HepG2 (cell line): ENCODE data around the gene FKBP9. TPM values are rescaled to one million over a fixed set of nuclear protein-coding genes. Genes with fewer than 3 reads are reported as not detected.
A peak's percentile ranks its signal among the peaks of the same experiment; 100 is the strongest.

ENCODE experiments used
- ATAC-seq: fragments of 200-7000 bp; cut with Tn5 transposase; 3 replicates; pipeline ENCODE4 v1.9.1; 2020; ENCODE audit warnings: mild to moderate bottlenecking, moderate library complexity
- BruUV-seq: library from RNA; stranded (reverse); fragments of 400-500 nt; replicated peaks from 2 replicates; lab custom pipeline; 2021; lab: Mats Ljungman, UMichigan
- CTCF ChIA-PET: fragments of 300-600 bp; formaldehyde crosslinking; extraction: SDS; loops from one replicate; lab custom pipeline; 2021; ENCODE audit warnings: low total read pairs, inconsistent platforms, low intra/inter-chr PET ratio; lab: Yijun Ruan, JAX
- POLR2A ChIA-PET: fragments of 350-600 bp; sonication (Branson Sonifier 250); formaldehyde crosslinking; loops from one replicate; lab custom pipeline; 2020; ENCODE audit warnings: antibody characterized with exemption, inconsistent platforms; lab: Yijun Ruan, JAX
- DNase-seq: peaks from one replicate; pipeline ENCODE4 v3.0.0-alpha.2; 2015; ENCODE audit warnings: low spot score
- FAIRE-seq: peaks from 3 replicates; lab custom pipeline; 2011; peaks lifted over from hg19 to GRCh38; lab: Jason Lieb, UNC
- H2AFZ ChIP-seq: one replicate; pipeline ENCODE4 v1.6.1; 2011; ENCODE audit warnings: low read length, inconsistent platforms
- H3K27ac ChIP-seq: fragments of 300-600 bp; 3 replicates; pipeline ENCODE4 v1.8.0; 2011; ENCODE audit warnings: mixed run types, mild to moderate bottlenecking, mixed read lengths, low read length, inconsistent platforms; ENCODE audit not compliant: insufficient read depth; ENCODE audit errors: extremely low read length
- H3K27me3 ChIP-seq, 2 experiments: fragments of 200-600 bp in 1 of 2; 2 replicates in 1 of 2; 3 replicates in 1 of 2; pipeline versions ENCODE4 v1.6.0 to v1.8.0; 2011; ENCODE audit warnings: low read length in 2 of 2, mild to moderate bottlenecking in 2 of 2, moderate library complexity in 2 of 2, inconsistent platforms in 1 of 2; ENCODE audit not compliant: insufficient read depth in 2 of 2, control insufficient read depth in 1 of 2
- H3K36me3 ChIP-seq, 2 experiments: fragments of 200-600 bp in 1 of 2; replicated peaks in 1 of 2; 2 replicates in 1 of 2; 3 replicates in 1 of 2; pipeline versions ENCODE4 v1.5.1 to v1.8.0; 2011; ENCODE audit warnings: low read length in 2 of 2, inconsistent platforms in 1 of 2; ENCODE audit not compliant: insufficient read depth in 2 of 2, control insufficient read depth in 1 of 2
- H3K4me1 ChIP-seq: 2 replicates; pipeline ENCODE4 v1.5.1; 2012; ENCODE audit warnings: low read length, inconsistent platforms; ENCODE audit not compliant: insufficient read depth
- H3K4me2 ChIP-seq: 2 replicates; pipeline ENCODE4 v1.6.0; 2011; ENCODE audit warnings: low read depth, low read length, inconsistent platforms
- H3K4me3 ChIP-seq, 3 experiments: fragments of 200-600 bp in 1 of 3; sonication (generic), shearing (Covaris generic) in 1 of 3; replicated peaks in 1 of 3; 2 replicates each; pipeline ENCODE4 v1.5.1; 2011 to 2016; ENCODE audit warnings: low read length in 3 of 3, inconsistent platforms in 2 of 3, low read depth in 2 of 3, mild to moderate bottlenecking in 2 of 3, control low read depth in 1 of 3, mixed read lengths in 1 of 3; ENCODE audit not compliant: insufficient read depth in 1 of 3
- H3K79me2 ChIP-seq: one replicate; pipeline ENCODE4 v1.6.1; 2011; ENCODE audit warnings: low read length, inconsistent platforms; ENCODE audit not compliant: insufficient read depth
- H3K9ac ChIP-seq: 2 replicates; pipeline ENCODE4 v1.6.0; 2011; ENCODE audit warnings: mild to moderate bottlenecking, low read depth, low read length, inconsistent platforms; ENCODE audit not compliant: insufficient read depth
- H3K9me3 ChIP-seq: 2 replicates; pipeline ENCODE4 v1.5.1; 2012; ENCODE audit warnings: mild to moderate bottlenecking, low read length
- H4K20me1 ChIP-seq: 2 replicates; pipeline ENCODE4 v1.6.0; 2011; ENCODE audit warnings: inconsistent platforms, mild to moderate bottlenecking, low read length, moderate library complexity; ENCODE audit not compliant: insufficient read depth
- BHLHE40 ChIP-seq: IDR thresholded peaks from 2 replicates; pipeline ENCODE4 v1.6.1; 2011; ENCODE audit warnings: low read length, improper control_type of control experiment
- ELF4 ChIP-seq: sonication (generic); formaldehyde crosslinking; IDR thresholded peaks from 2 replicates; pipeline ENCODE4 v1.5.0; 2020; ENCODE audit warnings: missing genetic modification reagents, mild to moderate bottlenecking, moderate library complexity, borderline replicate concordance
- ERF ChIP-seq: IDR thresholded peaks from 2 replicates; pipeline ENCODE4 v1.6.1; 2018; ENCODE audit warnings: missing biosample characterization, missing genetic modification reagents
- FOXO4 ChIP-seq: sonication (generic); formaldehyde crosslinking; conservative IDR thresholded peaks from 2 replicates; pipeline ENCODE4 v1.8.1; 2023; ENCODE audit warnings: missing genetic modification reagents
- HOMEZ ChIP-seq: IDR thresholded peaks from 2 replicates; pipeline ENCODE4 v1.6.1; 2016; ENCODE audit warnings: low read depth
- NFE2L2 ChIP-seq: fragments of 150-350 bp; IDR thresholded peaks from 2 replicates; pipeline ENCODE4 v1.6.1; 2014; ENCODE audit warnings: low read length
- PAX8 ChIP-seq: sonication (generic); formaldehyde crosslinking; IDR thresholded peaks from 2 replicates; pipeline ENCODE4 v1.8.0; 2022; ENCODE audit warnings: mild to moderate bottlenecking, missing genetic modification reagents, borderline replicate concordance
- ZFP41 ChIP-seq: sonication (generic); formaldehyde crosslinking; IDR thresholded peaks from 2 replicates; pipeline ENCODE4 v1.4.0; 2020; ENCODE audit warnings: mild to moderate bottlenecking, missing genetic modification reagents, borderline replicate concordance
- ZNF12 ChIP-seq: sonication (generic); formaldehyde crosslinking; IDR thresholded peaks from 2 replicates; pipeline ENCODE4 v1.5.0; 2020; ENCODE audit warnings: missing genetic modification reagents
- ZNF558 ChIP-seq: sonication (generic); formaldehyde crosslinking; IDR thresholded peaks from 2 replicates; pipeline ENCODE4 v1.9.0; 2022; ENCODE audit warnings: mild to moderate bottlenecking, missing genetic modification reagents, borderline replicate concordance
- ZNF672 ChIP-seq: sonication (generic); formaldehyde crosslinking; IDR thresholded peaks from 2 replicates; pipeline ENCODE4 v1.8.1; 2022; ENCODE audit warnings: missing genetic modification reagents
- ZXDC ChIP-seq: sonication (generic); formaldehyde crosslinking; IDR thresholded peaks from 2 replicates; pipeline ENCODE4 v1.5.0; 2020; ENCODE audit warnings: mild to moderate bottlenecking, missing genetic modification reagents
- WGBS: methylation state at CpG from one replicate; pipeline ENCODE4 v1.1.6; 2017; ENCODE audit warnings: low lambda C conversion rate; 5-methylcytosine and 5-hydroxymethylcytosine counted together
- in situ Hi-C: cut with HindIII; loops from 2 replicates; pipeline ENCODE4 v1.10.0; 2017; ENCODE audit warnings: low pct_unique_long_range_greater_than_20kb; ENCODE audit not compliant: extremely low pct_ligation_motif_present
- intact Hi-C: fragments of 100-400 bp; cut with micrococcal nuclease; formaldehyde crosslinking; loops from one replicate; pipeline ENCODE4 v1.10.0; 2022; ENCODE audit not compliant: unreplicated experiment
- polyA plus RNA-seq, 8 experiments: library from polyadenylated mRNA; depleted of rRNA in 3 of 8; stranded (reverse) in 7 of 8; unstranded in 1 of 8; fragments of >200 nt; fragmentation: Illumina TruSeq in 4 of 8; extraction: Trizol in 4 of 8; gene quantifications; 2 replicates each; pipeline versions ENCODE4 v1.2.1 to v1.2.3, GENCODE V29; 2011 to 2016; ENCODE audit warnings: low read depth in 4 of 8, missing spikeins in 1 of 8, mixed read lengths in 1 of 8; ENCODE audit not compliant: insufficient read depth in 1 of 8
- total RNA-seq, 5 experiments: library from RNA; depleted of rRNA; stranded (reverse); fragments of >200 nt; fragmentation: Illumina TruSeq; extraction: Trizol; gene quantifications; 2 replicates each; pipeline ENCODE4 v1.2.3, GENCODE V29; 2016; ENCODE audit warnings: low read depth in 1 of 5

Gene FKBP9
- total and polyA plus RNA-seq, 2 of the 13 experiments (the other 11 are each of a cell fraction or from before 2014, with no cell fraction given): 34.0 to 41.5 TPM

GRCh38 chr7:33039257-33039902 is 82.1 kb downstream of the FKBP9 start:
- WGBS: 77% methylated on average over 5 of the region's 5 CpGs
- ChIA-PET POLR2A (no interaction called here), CTCF (no interaction called here)
- TF ChIP-seq ELF4: no peak
- intact Hi-C loops (no loop called here), in situ Hi-C loops (no loop called here)
- FAIRE-seq (no peak), DNase-seq (no peak), ATAC-seq (no peak)
- Histone ChIP-seq H4K20me1 (no peaks in the 10 kb centered on the region), H3K4me1 (peaks cover 73% of the 10 kb centered on the region), H3K4me3 (peak overlapping the region in 2 of 3 experiments; percentile 32; a peak in 2 of 6 replicates), H2AFZ (no peak overlapping the region), H3K79me2 (peaks cover 94% of the 10 kb centered on the region), H3K9ac (0 out of 2 replicates have a peak overlapping the region, but pooled peaks have one; percentile 16), H3K27ac (no peak overlapping the region), H3K9me3 (no peaks in the 10 kb centered on the region), H3K36me3 (peaks cover 0 to 3% of the 10 kb centered on the region in 2 experiments; a peak in 1 of 5 replicates), H3K4me2 (peak overlapping the region; percentile 57), H3K27me3 (no peaks in the 10 kb centered on the region)
- BruUV-seq: no TSS peak

GRCh38 chr7:33039903-33040292 is 82.7 kb downstream of the FKBP9 start:
- 88% methylated on average over 1 of the region's 1 CpG for WGBS
- Histone ChIP-seq H3K27me3 (no peaks in the 10 kb centered on the region), H4K20me1 (no peaks in the 10 kb centered on the region), H3K4me1 (peaks cover 72% of the 10 kb centered on the region), H3K4me3 (peak overlapping the region in 2 of 3 experiments; percentile 32; a peak in 2 of 6 replicates), H3K9ac (0 out of 2 replicates have a peak overlapping the region, but pooled peaks have one; percentile 16), H2AFZ (no peak overlapping the region), H3K4me2 (peak overlapping the region; percentile 57), H3K79me2 (peaks cover 94% of the 10 kb centered on the region), H3K27ac (no peak overlapping the region), H3K9me3 (no peaks in the 10 kb centered on the region), H3K36me3 (peaks cover 0 to 3% of the 10 kb centered on the region in 2 experiments; a peak in 1 of 5 replicates)
- no TSS peak for BruUV-seq
- ChIA-PET POLR2A (no interaction called here), CTCF (no interaction called here)
- no peak for FAIRE-seq
- no peak for ATAC-seq
- intact Hi-C loops: loop anchor here (10.0 kb wide), 1 partner anchor 145 kb away; the partner anchor contains the start of gene KBTBD2
- in situ Hi-C loops: no loop called here
- no peak for DNase-seq
- no peak for TF ChIP-seq HOMEZ (CRISPR knock-in tag)
- no peak for TF ChIP-seq ZNF558 (CRISPR knock-in tag)
- no peak for TF ChIP-seq ZNF672 (CRISPR knock-in tag)
- no peak for TF ChIP-seq NFE2L2
- no peak for TF ChIP-seq BHLHE40
- no peak for TF ChIP-seq ERF (CRISPR knock-in tag)
- TF ChIP-seq PAX8 (CRISPR knock-in tag): no peak
- no peak for TF ChIP-seq FOXO4 (CRISPR knock-in tag)
- no peak for TF ChIP-seq ZXDC
- TF ChIP-seq ZNF12 (CRISPR knock-in tag): no peak
- no peak for TF ChIP-seq ZFP41 (CRISPR knock-in tag)
